ENCODE measurements around the gene CDK9. TPM values are rescaled to one million over a fixed set of nuclear protein-coding genes. Genes with fewer than 3 reads are reported as not detected.
A peak's percentile ranks its signal among the peaks of the same experiment; 100 is the strongest.

The CDK9 gene
- polyA plus RNA-seq, 3 donors, result 24.9 to 139 (median 26.4) TPM

- no peaks in the 10 kb centered on the region for H3K9me3 ChIP-seq (replicated peaks in 1 of 2; ENCODE audit: control insufficient read depth in 1 of 2, insufficient read depth in 1 of 2, low read length in 2 of 2)
- WGBS (ENCODE audit: insufficient coverage), result under 1% methylated on average over 36 of the region's 43 CpGs
- peak overlapping the region; percentile 29 to 80 (median 60) for H3K4me3 ChIP-seq (replicated peaks in 1 of 3; ENCODE audit: low read depth in 2 of 3, low read length in 3 of 3)
- H3K9ac ChIP-seq (ENCODE audit: insufficient read depth, low read length, poor library complexity, severe bottlenecking), result peak overlapping the region; percentile 41
- H2AFZ ChIP-seq (ENCODE audit: insufficient read depth, low read depth, low read length, poor library complexity, severe bottlenecking), result no peak overlapping the region
- Mint-ChIP-seq H3K27me3 (ENCODE audit: low read depth in 3 of 3) (peaks cover 0 to 3% (median 0%) of the 10 kb centered on the region in 3 donors), H3K9me3 (no peaks in the 10 kb centered on the region), H3K36me3 (peaks cover 54 to 77% of the 10 kb centered on the region in 2 donors), H3K4me3 (peak overlapping the region; percentile 88 to 91), H3K27ac (peak overlapping the region; percentile 86 to 94 (median 89)), H3K4me1 (peaks cover 83% of the 10 kb centered on the region)
- peaks cover 99% of the 10 kb centered on the region for H4K20me1 ChIP-seq (ENCODE audit: insufficient read depth, low read length)
- peak overlapping the region; percentile 51 to 80 for H3K27ac ChIP-seq (ENCODE audit: low read depth in 1 of 2, low read length in 2 of 2)
- H3K79me2 ChIP-seq (ENCODE audit: insufficient read depth, low read length), result peaks cover 98% of the 10 kb centered on the region
- H3K4me1 ChIP-seq (ENCODE audit: control insufficient read depth in 1 of 2, insufficient read depth in 2 of 2, low read length in 2 of 2), result peaks cover 68 to 91% of the 10 kb centered on the region in 2 donors
- DNase-seq, result peak; percentile 94 to 98 (median 98)
- no peak for TF ChIP-seq CTCF (IDR thresholded peaks at IDR 0.05)
- peak overlapping the region; percentile 86 for H3K4me2 ChIP-seq (replicated peaks; ENCODE audit: extremely low read depth, low read length, poor library complexity, severe bottlenecking)
- intact Hi-C loops (cut with micrococcal nuclease), result loop anchor here (1.0 to 5.0 kb wide), 4 partner anchors 12 to 204 kb away; partner anchors contain the start of gene TOR2A (in 1 of the 2)
- H3K36me3 ChIP-seq (replicated peaks in 1 of 2; ENCODE audit: control insufficient read depth in 1 of 2, insufficient read depth in 2 of 2, low read length in 2 of 2), result peaks cover 58 to 84% of the 10 kb centered on the region in 2 donors
- no peaks in the 10 kb centered on the region for H3K27me3 ChIP-seq (ENCODE audit: control insufficient read depth in 2 of 2, insufficient read depth in 2 of 2, low read length in 2 of 2)
These were observed 14.8 kb upstream of the CDK9 start for GRCh38 chr9:127770905-127771569.

GRCh38 chr9:127771570-127772189 lies 14.2 kb upstream of the CDK9 start:
- peak overlapping the region in 2 of 3 experiments; percentile 60 to 80 for H3K4me3 ChIP-seq (replicated peaks in 1 of 3; ENCODE audit: low read depth in 2 of 3, low read length in 3 of 3)
- peaks cover 99% of the 10 kb centered on the region for H4K20me1 ChIP-seq (ENCODE audit: insufficient read depth, low read length)
- Mint-ChIP-seq H3K9me3 (no peaks in the 10 kb centered on the region), H3K4me1 (peaks cover 85% of the 10 kb centered on the region), H3K27ac (peak overlapping the region; percentile 86 to 94 (median 89)), H3K27me3 (ENCODE audit: low read depth in 3 of 3) (peaks cover 0 to 3% (median 0%) of the 10 kb centered on the region in 3 donors), H3K36me3 (peaks cover 49 to 72% of the 10 kb centered on the region in 2 donors), H3K4me3 (peak overlapping the region; percentile 88 to 91)
- H3K36me3 ChIP-seq (replicated peaks in 1 of 2; ENCODE audit: control insufficient read depth in 1 of 2, insufficient read depth in 2 of 2, low read length in 2 of 2), result peaks cover 51 to 77% of the 10 kb centered on the region in 2 donors
- H3K9ac ChIP-seq (ENCODE audit: insufficient read depth, low read length, poor library complexity, severe bottlenecking), result no peak overlapping the region
- H2AFZ ChIP-seq (ENCODE audit: insufficient read depth, low read depth, low read length, poor library complexity, severe bottlenecking), result no peak overlapping the region
- H3K27me3 ChIP-seq (ENCODE audit: control insufficient read depth in 2 of 2, insufficient read depth in 2 of 2, low read length in 2 of 2), result no peaks in the 10 kb centered on the region
- no peak for TF ChIP-seq CTCF (IDR thresholded peaks at IDR 0.05)
- peaks cover 98% of the 10 kb centered on the region for H3K79me2 ChIP-seq (ENCODE audit: insufficient read depth, low read length)
- H3K4me1 ChIP-seq (ENCODE audit: control insufficient read depth in 1 of 2, insufficient read depth in 2 of 2, low read length in 2 of 2), result peaks cover 72 to 96% of the 10 kb centered on the region in 2 donors
- H3K27ac ChIP-seq (ENCODE audit: low read depth in 1 of 2, low read length in 2 of 2), result peak overlapping the region in 1 of 2 donors; percentile 5
- intact Hi-C loops (cut with micrococcal nuclease), result loop anchor here (1.0 to 5.0 kb wide), 4 partner anchors 12 to 204 kb away; partner anchors contain the start of gene TOR2A (in 1 of the 2)
- no peaks in the 10 kb centered on the region for H3K9me3 ChIP-seq (replicated peaks in 1 of 2; ENCODE audit: control insufficient read depth in 1 of 2, insufficient read depth in 1 of 2, low read length in 2 of 2)
- H3K4me2 ChIP-seq (replicated peaks; ENCODE audit: extremely low read depth, low read length, poor library complexity, severe bottlenecking), result peak overlapping the region; percentile 86
- DNase-seq, result no peak
- 0% methylated on average over 11 of the region's 19 CpGs for WGBS (ENCODE audit: insufficient coverage)
